Mesendoderm (in vitro differentiated cells): Measurements from ENCODE around the gene PER2.

Experiments
- DNase-seq: peaks from one replicate; pipeline ENCODE4 v3.0.0; 2013
- H2AK5ac ChIP-seq: 2 replicates; pipeline ENCODE4 v1.6.1; 2013; ENCODE audit warnings: low read length, inconsistent platforms
- H2BK120ac ChIP-seq: 2 replicates; pipeline ENCODE4 v1.6.1; 2013; ENCODE audit warnings: low read depth, mild to moderate bottlenecking, low read length, moderate library complexity, mixed read lengths
- H2BK15ac ChIP-seq: replicated peaks from 2 replicates; pipeline ENCODE4 v1.6.1; 2013; ENCODE audit warnings: low read depth, mild to moderate bottlenecking, moderate library complexity
- H2BK5ac ChIP-seq: 2 replicates; pipeline ENCODE4 v1.6.1; 2013; ENCODE audit warnings: low read length, inconsistent platforms
- H3K18ac ChIP-seq: 2 replicates; pipeline ENCODE4 v1.6.1; 2013; ENCODE audit warnings: mild to moderate bottlenecking, low read length, mixed read lengths
- H3K23ac ChIP-seq: one replicate; pipeline ENCODE4 v1.6.1; 2013; ENCODE audit warnings: low read length
- H3K27ac ChIP-seq: 2 replicates; pipeline ENCODE4 v1.5.1; 2013; ENCODE audit warnings: low read depth, mild to moderate bottlenecking, inconsistent platforms, low read length, moderate library complexity
- H3K27me3 ChIP-seq: 2 replicates; pipeline ENCODE4 v1.6.1; 2013; ENCODE audit warnings: low read length, control low read depth, mild to moderate bottlenecking, inconsistent platforms; ENCODE audit not compliant: insufficient read depth, poor library complexity
- H3K36me3 ChIP-seq: 2 replicates; pipeline ENCODE4 v1.6.1; 2013; ENCODE audit warnings: low read length, inconsistent platforms; ENCODE audit not compliant: control insufficient read depth, insufficient read depth
- H3K4ac ChIP-seq: one replicate; pipeline ENCODE4 v1.6.1; 2013; ENCODE audit warnings: low read depth, mild to moderate bottlenecking, low read length, moderate library complexity
- H3K4me1 ChIP-seq: 2 replicates; pipeline ENCODE4 v1.6.1; 2013; ENCODE audit warnings: low read depth, low read length, inconsistent platforms; ENCODE audit not compliant: control insufficient read depth
- H3K4me2 ChIP-seq: 2 replicates; pipeline ENCODE4 v1.6.1; 2013; ENCODE audit warnings: low read length
- H3K4me3 ChIP-seq: 2 replicates; pipeline ENCODE4 v1.5.1; 2013; ENCODE audit warnings: mild to moderate bottlenecking, low read length
- H3K56ac ChIP-seq: one replicate; pipeline ENCODE4 v1.6.1; 2013; ENCODE audit warnings: low read length
- H3K79me1 ChIP-seq: 2 replicates; pipeline ENCODE4 v1.6.1; 2013; ENCODE audit warnings: low read length, inconsistent platforms
- H3K79me2 ChIP-seq: 2 replicates; pipeline ENCODE4 v1.6.1; 2013; ENCODE audit warnings: mild to moderate bottlenecking, low read length; ENCODE audit not compliant: control insufficient read depth, insufficient read depth
- H3K9ac ChIP-seq: 2 replicates; pipeline ENCODE4 v1.6.1; 2013; ENCODE audit warnings: low read length, inconsistent platforms
- H4K5ac ChIP-seq: one replicate; pipeline ENCODE4 v1.6.1; 2013; ENCODE audit warnings: low read length
- H4K8ac ChIP-seq: one replicate; pipeline ENCODE4 v1.6.1; 2013; ENCODE audit warnings: low read depth, mild to moderate bottlenecking, control low read depth, low read length, moderate library complexity
- WGBS: extraction: QIAGEN DNeasy Blood & Tissue Kit; methylation state at CpG from one replicate; pipeline ENCODE4 v1.1.7; 2013; ENCODE audit warnings: low lambda C conversion rate, missing lambda C conversion rate; ENCODE audit not compliant: insufficient coverage; ENCODE audit errors: extremely low coverage; 5-methylcytosine and 5-hydroxymethylcytosine counted together

PER2 gene

GRCh38 chr2:238203973-238204683 is 84.3 kb downstream of the PER2 start:
- peaks cover 35% of the 10 kb centered on the region for H3K79me2 ChIP-seq
- H2BK5ac ChIP-seq, result no peak overlapping the region
- no peaks in the 10 kb centered on the region for H3K4me1 ChIP-seq
- DNase-seq, result no peak
- no peak overlapping the region for H3K27ac ChIP-seq
- H4K5ac ChIP-seq, result peak overlapping the region; percentile 89
- H2AK5ac ChIP-seq, result peak overlapping the region; percentile 32
- H3K56ac ChIP-seq, result peak overlapping the region; percentile 94
- H3K18ac ChIP-seq, result peak overlapping the region; percentile 69
- peak overlapping the region; percentile 78 for H4K8ac ChIP-seq
- no peak overlapping the region for H2BK15ac ChIP-seq
- peak overlapping the region; percentile 96 for H3K4me2 ChIP-seq
- peak overlapping the region; percentile 75 for H3K23ac ChIP-seq
- peak overlapping the region; percentile 60 for H3K4ac ChIP-seq
- H3K4me3 ChIP-seq, result peak overlapping the region; percentile 36
- H3K79me1 ChIP-seq, result peaks cover 10% of the 10 kb centered on the region
- WGBS, result 100% methylated on average over 2 of the region's 18 CpGs
- no peak overlapping the region for H2BK120ac ChIP-seq
- peak overlapping the region; percentile 93 for H3K9ac ChIP-seq
- H3K36me3 ChIP-seq, result no peaks in the 10 kb centered on the region
- H3K27me3 ChIP-seq, result no peaks in the 10 kb centered on the region

- peak within 1 kb of the TSS; percentile 96 for H3K4me2 ChIP-seq
- H4K5ac ChIP-seq, result peak within 1 kb of the TSS; percentile 89
- H4K8ac ChIP-seq, result peak within 1 kb of the TSS; percentile 78
- H3K18ac ChIP-seq, result peak within 1 kb of the TSS; percentile 95
- H3K27me3 ChIP-seq, result no peaks in the 10 kb centered on the region
- H3K36me3 ChIP-seq, result no peaks in the 10 kb centered on the region
- DNase-seq, result peak; percentile 84
- H2BK120ac ChIP-seq, result no peak within 1 kb of the TSS
- peak within 1 kb of the TSS; percentile 90 for H3K4ac ChIP-seq
- H2AK5ac ChIP-seq, result peak within 1 kb of the TSS; percentile 32
- H3K4me1 ChIP-seq, result no peaks in the 10 kb centered on the region
- no CpG with 5 or more reads among the region's 126 CpGs for WGBS
- peaks cover 40% of the 10 kb centered on the region for H3K79me2 ChIP-seq
- peak within 1 kb of the TSS; percentile 42 for H3K27ac ChIP-seq
- peak within 1 kb of the TSS; percentile 52 for H3K4me3 ChIP-seq
- peak within 1 kb of the TSS; percentile 94 for H3K56ac ChIP-seq
- H2BK5ac ChIP-seq, result no peak within 1 kb of the TSS
- H3K9ac ChIP-seq, result peak within 1 kb of the TSS; percentile 93
- no peak within 1 kb of the TSS for H2BK15ac ChIP-seq
- H3K23ac ChIP-seq, result peak within 1 kb of the TSS; percentile 75
- peaks cover 12% of the 10 kb centered on the region for H3K79me1 ChIP-seq
These were observed 85.1 kb downstream of the PER2 start, which contains the start of gene ILKAP for GRCh38 chr2:238203094-238203972. TSS of gene ILKAP (minus strand) at chr2:238203695. CDS start at chr2:238203553, 142 bp downstream.

GRCh38 chr2:238202326-238203093 is 85.9 kb downstream of the PER2 start:
- peak overlapping the region; percentile 83 for H3K9ac ChIP-seq
- H3K4ac ChIP-seq, result peak overlapping the region; percentile 90
- peak overlapping the region; percentile 95 for H3K18ac ChIP-seq
- peak overlapping the region; percentile 91 for H3K56ac ChIP-seq
- peak overlapping the region; percentile 15 for H4K8ac ChIP-seq
- no peak overlapping the region for H2BK15ac ChIP-seq
- WGBS, result no CpG with 5 or more reads among the region's 27 CpGs
- H2AK5ac ChIP-seq, result no peak overlapping the region
- H3K27ac ChIP-seq, result peak overlapping the region; percentile 42
- H2BK120ac ChIP-seq, result no peak overlapping the region
- H3K4me2 ChIP-seq, result peak overlapping the region; percentile 58
- no peaks in the 10 kb centered on the region for H3K36me3 ChIP-seq
- H4K5ac ChIP-seq, result no peak overlapping the region
- H3K4me1 ChIP-seq, result no peaks in the 10 kb centered on the region
- H3K4me3 ChIP-seq, result peak overlapping the region; percentile 52
- no peaks in the 10 kb centered on the region for H3K27me3 ChIP-seq
- H3K79me1 ChIP-seq, result peaks cover 18% of the 10 kb centered on the region
- peaks cover 46% of the 10 kb centered on the region for H3K79me2 ChIP-seq
- peak; percentile 39 for DNase-seq
- no peak overlapping the region for H3K23ac ChIP-seq
- no peak overlapping the region for H2BK5ac ChIP-seq
